Measurements from ENCODE around the gene MEGF11.

MEGF11 gene

GRCh38 chr15:66138892-66139590, 114.5 kb downstream of the MEGF11 start:
- ATAC-seq: no peak

GRCh38 chr15:66138096-66138783, 115.3 kb downstream of the MEGF11 start:
- ATAC-seq: no peak

GRCh38 chr15:66136948-66137347, 116.6 kb downstream of the MEGF11 start:
- ATAC-seq: no peak

GRCh38 chr15:66135664-66136063, 117.9 kb downstream of the MEGF11 start:
- ATAC-seq: no peak

- no peak for ATAC-seq
These were observed 119.3 kb downstream of the MEGF11 start for GRCh38 chr15:66134284-66134683.

- no peak for ATAC-seq
These were observed 120.2 kb downstream of the MEGF11 start for GRCh38 chr15:66133247-66133885.

GRCh38 chr15:66132251-66132816, 121.2 kb downstream of the MEGF11 start:
- ATAC-seq: no peak

GRCh38 chr15:66131831-66132230, 121.7 kb downstream of the MEGF11 start:
- no peak for ATAC-seq

- ATAC-seq: no peak
These were observed 122.3 kb downstream of the MEGF11 start for GRCh38 chr15:66131200-66131599.

- ATAC-seq: no peak
These were observed 123.0 kb downstream of the MEGF11 start for GRCh38 chr15:66130496-66131034.

- no peak for ATAC-seq
These were observed 124.0 kb downstream of the MEGF11 start for GRCh38 chr15:66129586-66129985.

- no peak for ATAC-seq
These were observed 125.4 kb downstream of the MEGF11 start for GRCh38 chr15:66128116-66128680.

GRCh38 chr15:66126456-66126855, 127.1 kb downstream of the MEGF11 start:
- no peak for ATAC-seq

GRCh38 chr15:66126031-66126441, 127.5 kb downstream of the MEGF11 start:
- no peak for ATAC-seq

GRCh38 chr15:66124651-66125050, 128.9 kb downstream of the MEGF11 start:
- no peak for ATAC-seq

- no peak for ATAC-seq
These were observed 129.8 kb downstream of the MEGF11 start for GRCh38 chr15:66123799-66124198.

GRCh38 chr15:66120422-66120821, 133.1 kb downstream of the MEGF11 start:
- no peak for ATAC-seq

GRCh38 chr15:66117841-66118240, 135.7 kb downstream of the MEGF11 start:
- ATAC-seq: no peak

- ATAC-seq: peak in 1 of 2 donors; percentile 24
These were observed 137.9 kb downstream of the MEGF11 start for GRCh38 chr15:66115568-66116206.

GRCh38 chr15:66114863-66115425, 138.6 kb downstream of the MEGF11 start:
- ATAC-seq: no peak

- no peak for ATAC-seq
These were observed 141.2 kb downstream of the MEGF11 start for GRCh38 chr15:66112388-66112787.

- ATAC-seq: no peak
These were observed 142.2 kb downstream of the MEGF11 start for GRCh38 chr15:66111363-66111762.
